GM23338 (cell line): ENCODE data around the gene CBS. TPM values are rescaled to one million over a fixed set of nuclear protein-coding genes. Genes with fewer than 3 reads are reported as not detected.

Experiments
- ATAC-seq: fragments of 200-7000 bp; cut with Tn5 transposase; 3 replicates; pipeline ENCODE4 v1.9.1; 2020
- DNase-seq: peaks from one replicate; pipeline ENCODE4 v3.0.0-alpha.2; 2015; ENCODE audit warnings: low spot score
- H2AFZ ChIP-seq: fragments of 200-600 bp; sonication (generic); 2 replicates; pipeline ENCODE4 v1.8.0; 2016; ENCODE audit warnings: antibody characterized with exemption, mild to moderate bottlenecking, moderate library complexity
- H3F3A ChIP-seq: fragments of 200-600 bp; sonication (generic); replicated peaks from 2 replicates; pipeline ENCODE4 v1.8.0; 2017; ENCODE audit warnings: antibody characterized with exemption, mixed run types, low read depth
- H3K27ac ChIP-seq: fragments of 200-600 bp; sonication (generic); 2 replicates; pipeline ENCODE4 v1.6.1; 2016; ENCODE audit warnings: low read depth
- H3K27me3 ChIP-seq: fragments of 200-600 bp; sonication (generic); 2 replicates; pipeline ENCODE4 v1.8.0; 2016; ENCODE audit warnings: mild to moderate bottlenecking, mixed run types, moderate library complexity; ENCODE audit not compliant: insufficient read depth
- H3K36me3 ChIP-seq: fragments of 200-600 bp; sonication (generic); 2 replicates; pipeline ENCODE4 v1.8.0; 2016; ENCODE audit warnings: mild to moderate bottlenecking; ENCODE audit not compliant: insufficient read depth
- H3K4me1 ChIP-seq: fragments of 200-600 bp; sonication (generic); 2 replicates; pipeline ENCODE4 v1.8.0; 2016; ENCODE audit warnings: mild to moderate bottlenecking, moderate library complexity; ENCODE audit not compliant: insufficient read depth
- H3K4me2 ChIP-seq: fragments of 200-600 bp; sonication (generic); 2 replicates; pipeline ENCODE4 v1.7.1; 2017; ENCODE audit warnings: mixed run types
- H3K4me3 ChIP-seq: fragments of 200-600 bp; sonication (generic); 2 replicates; pipeline ENCODE4 v1.6.1; 2016; ENCODE audit warnings: mixed run types
- H3K79me2 ChIP-seq: fragments of 200-600 bp; sonication (generic); replicated peaks from 2 replicates; pipeline ENCODE4 v1.8.0; 2017; ENCODE audit warnings: mild to moderate bottlenecking; ENCODE audit not compliant: insufficient read depth
- H3K9me2 ChIP-seq: fragments of 200-600 bp; sonication (generic); 2 replicates; pipeline ENCODE4 v1.8.0; 2017; ENCODE audit not compliant: insufficient read depth
- H4K20me1 ChIP-seq: fragments of 200-600 bp; sonication (generic); replicated peaks from 2 replicates; pipeline ENCODE4 v1.8.0; 2017; ENCODE audit warnings: mild to moderate bottlenecking; ENCODE audit not compliant: insufficient read depth
- H3K27ac Mint-ChIP-seq: 2 replicates; pipeline ENCODE4 v1.8.0; 2020; ENCODE audit warnings: inconsistent platforms, mild to moderate bottlenecking, moderate library complexity, mixed read lengths
- H3K27me3 Mint-ChIP-seq: 3 replicates; pipeline ENCODE4 v1.8.0; 2022; ENCODE audit warnings: low read depth, mild to moderate bottlenecking, moderate library complexity, mixed read lengths, inconsistent platforms; ENCODE audit not compliant: insufficient read depth, poor library complexity
- H3K36me3 Mint-ChIP-seq: 3 replicates; pipeline ENCODE4 v1.8.0; 2021; ENCODE audit warnings: low read depth, mild to moderate bottlenecking, inconsistent platforms, moderate library complexity, mixed read lengths
- H3K4me1 Mint-ChIP-seq: 3 replicates; pipeline ENCODE4 v1.8.0; 2020; ENCODE audit warnings: mild to moderate bottlenecking, inconsistent platforms, mixed read lengths
- H3K4me3 Mint-ChIP-seq: 3 replicates; pipeline ENCODE4 v1.8.0; 2021; ENCODE audit warnings: moderate library complexity, mild to moderate bottlenecking, inconsistent platforms, mixed read lengths
- H3K9me3 Mint-ChIP-seq: 3 replicates; pipeline ENCODE4 v1.8.0; 2020; ENCODE audit warnings: moderate library complexity, mild to moderate bottlenecking, inconsistent platforms, mixed read lengths
- CTCF ChIP-seq, 2 experiments: fragments of 200-600 bp in 1 of 2; sonication (generic) in 1 of 2; conservative IDR thresholded peaks; 2 replicates each; pipeline versions ENCODE4 v1.5.1 to v1.6.1; 2016 to 2017; ENCODE audit warnings: antibody characterized with exemption in 2 of 2, low read depth in 2 of 2, mild to moderate bottlenecking in 2 of 2, moderate library complexity in 1 of 2
- ETS1 ChIP-seq: IDR thresholded peaks from 2 replicates; pipeline ENCODE4 v1.6.1; 2016; ENCODE audit warnings: antibody characterized with exemption
- EZH2 ChIP-seq: fragments of 200-600 bp; sonication (generic); IDR thresholded peaks from one replicate; pipeline ENCODE4 v1.8.0; 2017; ENCODE audit warnings: antibody characterized with exemption, mild to moderate bottlenecking, low read depth; ENCODE audit not compliant: unreplicated experiment
- EZH2phosphoT487 ChIP-seq: fragments of 200-600 bp; sonication (generic); IDR thresholded peaks from one replicate; pipeline ENCODE4 v1.8.1; 2018; ENCODE audit warnings: antibody characterized with exemption; ENCODE audit not compliant: unreplicated experiment
- JUNB ChIP-seq: IDR thresholded peaks from one replicate; pipeline ENCODE4 v1.6.1; 2016; ENCODE audit warnings: antibody characterized with exemption; ENCODE audit not compliant: unreplicated experiment
- POLR2AphosphoS5 ChIP-seq: IDR thresholded peaks from 2 replicates; pipeline ENCODE4 v1.6.1; 2016; ENCODE audit warnings: antibody characterized with exemption, low read depth
- STAT1 ChIP-seq: IDR thresholded peaks from one replicate; pipeline ENCODE4 v1.6.1; 2016; ENCODE audit warnings: antibody characterized with exemption; ENCODE audit not compliant: unreplicated experiment
- ZNF114 ChIP-seq: fragments of 250-450 bp; sonication (Bioruptor Pico); IDR thresholded peaks from 2 replicates; pipeline ENCODE4 v1.5.0; 2020; ENCODE audit warnings: mild to moderate bottlenecking, moderate library complexity
- ZNF331 ChIP-seq: fragments of 250-450 bp; sonication (Bioruptor Pico); IDR thresholded peaks from 2 replicates; pipeline ENCODE4 v1.5.0; 2020; ENCODE audit warnings: low read depth, mild to moderate bottlenecking, moderate library complexity
- ZNF462 ChIP-seq: fragments of 250-450 bp; sonication (Bioruptor Pico); IDR thresholded peaks from 2 replicates; pipeline ENCODE4 v1.5.0; 2020; ENCODE audit warnings: mild to moderate bottlenecking, moderate library complexity
- polyA plus RNA-seq: library from polyadenylated mRNA; unstranded; fragments of >200 nt; fragmentation: Nextera tagmentation; extraction: Ambion mirVana; gene quantifications from 2 replicates; pipeline ENCODE4 v1.2.1, GENCODE V29; 2016
- total RNA-seq: library from RNA; depleted of rRNA; stranded (reverse); fragments of >200 nt; shearing (Covaris generic); gene quantifications from 2 replicates; pipeline ENCODE4 v1.2.3, GENCODE V29; 2014

Gene CBS
- total and polyA plus RNA-seq, 2 experiments from 2014 or later, result 421 to 861 TPM

- no peak overlapping the region for H3K4me3 ChIP-seq
- no peaks in the 10 kb centered on the region for H3K9me2 ChIP-seq
- no peak overlapping the region for H3K4me2 ChIP-seq
- H3K36me3 ChIP-seq, result peaks cover 27% of the 10 kb centered on the region
- TF ChIP-seq ETS1 (no peak), ZNF331 (no peak)
- H2AFZ ChIP-seq, result no peak overlapping the region
- H4K20me1 ChIP-seq, result no peaks in the 10 kb centered on the region
- 0 out of 2 replicates have a peak overlapping the region, but pooled peaks have one; percentile 45 for H3K27ac ChIP-seq
- no peaks in the 10 kb centered on the region for H3K27me3 ChIP-seq
- peaks cover 39% of the 10 kb centered on the region for H3K36me3 Mint-ChIP-seq
- no peak for DNase-seq
- peaks cover 11% of the 10 kb centered on the region for H3K4me1 Mint-ChIP-seq
- H3K9me3 Mint-ChIP-seq, result no peaks in the 10 kb centered on the region
- H3F3A ChIP-seq, result peaks cover 19% of the 10 kb centered on the region
- H3K27me3 Mint-ChIP-seq, result peaks cover 13% of the 10 kb centered on the region
- no peak for ATAC-seq
- no peaks in the 10 kb centered on the region for H3K4me1 ChIP-seq
- no peak overlapping the region for H3K4me3 Mint-ChIP-seq
- H3K79me2 ChIP-seq, result no peaks in the 10 kb centered on the region; the same call in 1 of the 2 replicates
- H3K27ac Mint-ChIP-seq, result no peak overlapping the region
These were observed 55.5 kb downstream of the CBS start for GRCh38 chr21:43020177-43020576.

GRCh38 chr21:43018519-43018918 is 57.1 kb downstream of the CBS start:
- peaks cover 16% of the 10 kb centered on the region for H3F3A ChIP-seq
- no peak for DNase-seq
- H4K20me1 ChIP-seq, result no peaks in the 10 kb centered on the region
- no peak for ATAC-seq
- Mint-ChIP-seq H3K4me1 (peaks cover 11% of the 10 kb centered on the region), H3K27ac (no peak overlapping the region), H3K27me3 (peaks cover 13% of the 10 kb centered on the region), H3K9me3 (no peaks in the 10 kb centered on the region), H3K36me3 (peaks cover 40% of the 10 kb centered on the region), H3K4me3 (no peak overlapping the region)
- H3K79me2 ChIP-seq, result no peaks in the 10 kb centered on the region; the same call in 1 of the 2 replicates
- H3K36me3 ChIP-seq, result peaks cover 18% of the 10 kb centered on the region; the same call in 1 of the 2 replicates
- no peak overlapping the region for H3K4me2 ChIP-seq
- H3K4me1 ChIP-seq, result no peaks in the 10 kb centered on the region
- no peaks in the 10 kb centered on the region for H3K9me2 ChIP-seq
- H2AFZ ChIP-seq, result no peak overlapping the region
- H3K27ac ChIP-seq, result no peak overlapping the region
- no peaks in the 10 kb centered on the region for H3K27me3 ChIP-seq
- H3K4me3 ChIP-seq, result no peak overlapping the region
- TF ChIP-seq STAT1 (no peak), CTCF (conservative IDR thresholded peaks at IDR 0.05; ENCODE audit: low read depth in 2 of 2) (no peak), ZNF462 (no peak), EZH2phosphoT487 (no peak), ZNF114 (CRISPR knock-in tag) (no peak), POLR2AphosphoS5 (no peak), ZNF331 (no peak), JUNB (no peak), EZH2 (no peak), ETS1 (no peak)
